Tibial nerve (tissue), 4 donors: ENCODE measurements around the gene PEX14. TPM values are rescaled to one million over a fixed set of nuclear protein-coding genes. Genes with fewer than 3 reads are reported as not detected.
"Not testable (repeated sequence)": the region's sequence is repeated elsewhere in the genome, so short reads cannot be mapped to it uniquely, and the experiment has no call there.

Experiments used
- DNase-seq, 2 donors: peaks; one replicate each; pipeline ENCODE4 v3.0.0-alpha.2; 2019; ENCODE audit warnings: low spot score in 2 of 2
- H3K27ac ChIP-seq, 4 donors: fragments of 200-600 bp; sonication (generic) in 3 of 4; one replicate each; pipeline ENCODE4 v1.5.1; 2017 to 2019; ENCODE audit warnings: mild to moderate bottlenecking in 1 of 4
- H3K27me3 ChIP-seq, 2 donors: fragments of 200-600 bp; sonication (generic) in 1 of 2; one replicate each; pipeline versions ENCODE4 v1.5.1 to v1.6.0; 2017 to 2019
- H3K36me3 ChIP-seq, 3 donors: fragments of 200-600 bp; sonication (generic); one replicate each; pipeline ENCODE4 v1.5.1; 2018 to 2019
- H3K4me1 ChIP-seq, 4 donors: fragments of 200-600 bp; sonication (generic) in 3 of 4; one replicate each; pipeline ENCODE4 v1.5.1; 2017 to 2019
- H3K4me3 ChIP-seq, 4 donors: fragments of 200-600 bp; sonication (generic) in 3 of 4; one replicate each; pipeline ENCODE4 v1.5.1; 2017 to 2019; ENCODE audit warnings: mild to moderate bottlenecking in 1 of 4, moderate library complexity in 1 of 4
- H3K9me3 ChIP-seq, 4 donors: fragments of 200-600 bp; sonication (generic) in 3 of 4; one replicate each; pipeline ENCODE4 v1.5.1; 2017 to 2019
- CTCF ChIP-seq, 5 experiments: fragments of 200-600 bp in 3 of 5; fragments of 450-650 bp in 2 of 5; sonication (generic) in 3 of 5; IDR thresholded peaks; one replicate each; pipeline ENCODE4 v1.5.1; 2016 to 2019; ENCODE audit warnings: antibody characterized with exemption in 5 of 5, mild to moderate bottlenecking in 3 of 5, moderate library complexity in 2 of 5
- EP300 ChIP-seq, 2 donors: sonication (generic); formaldehyde crosslinking; IDR thresholded peaks; one replicate each; pipeline ENCODE4 v1.6.1; 2017; ENCODE audit warnings: antibody characterized with exemption in 2 of 2, mild to moderate bottlenecking in 1 of 2
- POLR2A ChIP-seq, 2 donors: fragments of 450-650 bp; IDR thresholded peaks; one replicate each; pipeline ENCODE4 v1.6.1; 2017; ENCODE audit warnings: antibody characterized with exemption in 2 of 2, mild to moderate bottlenecking in 2 of 2, moderate library complexity in 2 of 2
- WGBS, 2 donors: methylation state at CpG; one replicate each; pipeline ENCODE4 v1.1.5; 2018; 5-methylcytosine and 5-hydroxymethylcytosine counted together
- total RNA-seq, 4 donors: library from RNA; depleted of rRNA; stranded (reverse); fragments of >200 nt; gene quantifications; one replicate each; pipeline ENCODE4 v1.1.0, GENCODE V29; 2016

The PEX14 gene
- total RNA-seq, 4 donors from 2014 or later = 14.4 to 21.8 (median 18.2) TPM

GRCh38 chr1:10502206-10502605 is 27.5 kb downstream of the PEX14 start:
- Histone ChIP-seq H3K27ac (no peak overlapping the region), H3K4me3 (no peak overlapping the region), H3K4me1 (no peaks in the 10 kb centered on the region), H3K27me3 (no peaks in the 10 kb centered on the region), H3K9me3 (no peaks in the 10 kb centered on the region), H3K36me3 (no peaks in the 10 kb centered on the region)
- 84 to 88% methylated on average over 5 of the region's 5 CpGs for WGBS, 2 donors
- no peak for TF ChIP-seq POLR2A (IDR thresholded peaks at IDR 0.05)
- TF ChIP-seq CTCF (IDR thresholded peaks at IDR 0.05) = no peak
- TF ChIP-seq EP300 (IDR thresholded peaks at IDR 0.05) = no peak
- DNase-seq = no peak

- Histone ChIP-seq H3K4me3 (no peak overlapping the region), H3K36me3 (no peaks in the 10 kb centered on the region), H3K4me1 (peaks cover 0 to 8% (median 0%) of the 10 kb centered on the region in 4 donors), H3K9me3 (no peaks in the 10 kb centered on the region), H3K27ac (no peak overlapping the region), H3K27me3 (no peaks in the 10 kb centered on the region)
- DNase-seq = no peak
- 45 to 52% methylated on average over 5 of the region's 5 CpGs for WGBS, 2 donors
- TF ChIP-seq EP300 (IDR thresholded peaks at IDR 0.05) (no peak), CTCF (IDR thresholded peaks at IDR 0.05) (no peak), POLR2A (IDR thresholded peaks at IDR 0.05) (no peak)
Observed at GRCh38 chr1:10504249-10504648, 29.5 kb downstream of the PEX14 start.

- peaks cover 0 to 23% (median 11%) of the 10 kb centered on the region in 4 donors for H3K4me1 ChIP-seq
- H3K27ac ChIP-seq, H3K4me3 ChIP-seq, H3K36me3 ChIP-seq, H3K9me3 ChIP-seq, DNase-seq, H3K27me3 ChIP-seq: not testable (repeated sequence)
- WGBS, 2 donors = 90 to 94% methylated on average over 12 of the region's 12 CpGs
Observed at GRCh38 chr1:10506046-10506676, 31.4 kb downstream of the PEX14 start.

- Histone ChIP-seq H3K4me1 (peaks cover 0 to 26% (median 13%) of the 10 kb centered on the region in 4 donors), H3K9me3 (no peaks in the 10 kb centered on the region), H3K36me3 (no peaks in the 10 kb centered on the region), H3K27ac (no peak overlapping the region), H3K27me3 (no peaks in the 10 kb centered on the region), H3K4me3 (no peak overlapping the region)
- no peak for DNase-seq
- WGBS, 2 donors = 60 to 77% methylated on average over 4 of the region's 4 CpGs
- TF ChIP-seq POLR2A (IDR thresholded peaks at IDR 0.05) (no peak), EP300 (IDR thresholded peaks at IDR 0.05) (no peak), CTCF (IDR thresholded peaks at IDR 0.05) (no peak)
Observed at GRCh38 chr1:10506677-10507047, 31.9 kb downstream of the PEX14 start.

GRCh38 chr1:10507111-10507879 is 32.5 kb downstream of the PEX14 start:
- Histone ChIP-seq H3K4me1 (peaks cover 0 to 26% (median 15%) of the 10 kb centered on the region in 4 donors), H3K9me3 (no peaks in the 10 kb centered on the region), H3K36me3 (no peaks in the 10 kb centered on the region), H3K27me3 (no peaks in the 10 kb centered on the region), H3K27ac (no peak overlapping the region), H3K4me3 (no peak overlapping the region)
- peak; percentile 28 to 68 for DNase-seq
- WGBS, 2 donors = 68 to 72% methylated on average over 17 of the region's 17 CpGs
- peak; percentile 52 to 78 (median 63) for TF ChIP-seq CTCF (IDR thresholded peaks at IDR 0.05)
- TF ChIP-seq EP300 (IDR thresholded peaks at IDR 0.05) = no peak
